Effector CD8-positive, alpha-beta T cell (primary cell): Measurements from ENCODE around the gene NEURL1.

Experiments used
- DNase-seq: peaks from one replicate; lab custom pipeline; 2025; lab: John Stamatoyannopoulos, UW

The NEURL1 gene

DNA sequence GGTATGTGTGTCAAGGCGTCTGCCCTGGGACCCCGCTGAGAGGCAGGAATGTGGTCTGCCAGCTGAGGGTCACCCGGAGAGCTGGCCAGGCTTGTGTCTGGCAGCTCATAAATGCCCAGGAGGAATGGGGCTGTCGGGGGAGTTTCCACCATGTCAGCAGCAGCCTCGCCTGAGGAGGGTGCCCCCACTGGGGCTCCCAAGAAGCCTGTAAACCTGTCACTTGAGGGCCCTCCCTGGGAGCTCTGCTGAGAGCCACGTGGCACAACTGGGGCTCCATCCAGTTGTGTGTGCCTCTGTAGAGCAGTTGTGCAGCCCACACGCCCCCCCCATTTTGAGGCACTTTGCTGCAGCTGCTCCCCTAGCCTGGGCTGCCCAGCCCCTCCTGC, 70.6 kb downstream of the NEURL1 start:
- DNase-seq, result no peak

DNA sequence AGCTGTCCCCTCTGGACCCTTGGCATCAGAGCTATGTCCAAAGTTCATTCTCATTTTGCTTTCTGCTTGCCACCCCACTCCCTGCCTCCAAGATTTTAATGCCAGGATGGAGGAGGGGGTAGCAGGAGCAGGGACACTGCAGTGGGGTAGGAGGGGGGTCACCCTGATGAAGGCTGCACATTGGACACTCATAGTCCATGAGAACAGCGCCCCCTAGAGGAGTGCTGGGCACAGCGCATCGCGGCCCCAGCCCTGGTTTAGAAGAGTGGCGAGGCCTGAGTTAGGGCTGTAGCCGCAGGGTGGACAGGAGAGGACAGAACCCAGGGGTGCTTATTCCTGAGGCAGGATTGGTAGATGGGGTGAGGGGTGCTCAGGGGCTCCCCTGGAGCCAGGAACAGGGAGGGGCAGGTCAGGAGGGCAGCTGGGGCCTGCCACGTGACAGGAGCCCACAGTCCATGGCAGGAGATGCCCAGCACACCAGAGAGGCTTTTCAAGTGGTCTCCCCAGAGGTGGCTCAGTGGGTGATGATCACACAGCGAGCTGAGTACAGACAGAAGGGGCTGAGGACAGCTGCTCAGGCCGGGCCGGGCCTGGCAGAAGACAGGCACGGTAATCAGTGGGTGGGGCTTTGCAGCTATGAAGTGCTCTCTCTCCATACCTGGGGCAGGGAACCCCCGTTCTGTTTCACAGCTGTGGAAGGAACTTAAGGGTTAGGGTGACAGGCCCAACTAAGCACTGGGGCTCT, 71.4 kb downstream of the NEURL1 start:
- DNase-seq, result peak; percentile 4

DNA sequence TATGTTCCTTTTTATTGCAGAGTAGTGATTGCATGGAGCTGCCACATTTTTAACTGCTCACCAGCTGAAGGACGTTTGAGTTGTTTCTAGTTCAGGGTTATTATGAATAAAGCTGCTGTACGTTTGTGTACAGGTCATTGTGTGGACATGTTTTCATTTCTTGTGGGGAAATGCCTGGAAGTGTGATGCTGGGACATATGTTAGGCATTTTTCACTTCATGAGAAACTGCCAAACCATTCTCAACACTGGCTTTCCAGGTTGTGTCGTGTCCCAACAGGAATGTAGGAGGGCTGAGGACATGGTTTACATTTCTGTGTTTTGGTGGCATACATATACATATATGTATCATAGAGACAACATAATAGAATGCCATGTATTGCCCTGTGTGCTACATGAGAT, 73.0 kb downstream of the NEURL1 start:
- DNase-seq, result no peak

DNA sequence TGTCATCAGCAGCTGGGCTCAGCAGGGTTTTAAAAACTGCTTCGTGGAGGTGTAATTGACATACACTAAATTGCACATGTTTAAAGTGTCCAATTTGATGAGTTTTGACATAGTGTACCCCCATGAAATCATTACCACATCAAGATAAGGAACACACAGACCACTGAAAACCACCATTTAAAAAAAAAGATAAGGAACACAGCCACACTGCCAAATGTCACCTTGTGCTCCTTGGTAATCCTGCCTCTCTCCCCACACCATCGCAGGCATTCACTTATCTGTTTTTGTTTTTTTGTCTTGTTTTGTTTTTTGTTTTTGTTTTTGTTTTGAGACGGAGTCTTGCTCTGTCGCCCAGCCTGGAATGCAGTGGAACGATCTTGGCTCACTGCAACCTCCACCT, 75.0 kb downstream of the NEURL1 start:
- no peak for DNase-seq

DNA sequence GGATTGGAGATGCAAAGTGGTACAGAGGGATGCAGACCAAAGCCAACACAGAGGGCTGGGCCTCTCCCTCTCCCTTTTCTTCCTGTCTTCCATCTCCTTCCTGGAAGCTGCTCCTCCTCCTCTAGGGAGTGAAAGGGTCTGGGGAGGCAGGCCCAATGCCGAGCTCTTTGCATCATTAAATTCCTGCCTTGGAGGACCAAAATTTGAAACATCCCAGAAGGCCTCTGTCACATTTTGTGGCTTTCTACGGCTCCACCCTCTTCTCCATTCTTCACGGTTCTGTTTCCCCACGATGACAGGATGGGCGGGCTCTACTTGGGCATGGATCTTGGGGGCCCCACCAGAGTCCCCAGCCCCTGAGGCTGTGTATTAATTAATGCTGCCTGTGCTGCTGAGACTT, 76.4 kb downstream of the NEURL1 start:
- no peak for DNase-seq

DNA sequence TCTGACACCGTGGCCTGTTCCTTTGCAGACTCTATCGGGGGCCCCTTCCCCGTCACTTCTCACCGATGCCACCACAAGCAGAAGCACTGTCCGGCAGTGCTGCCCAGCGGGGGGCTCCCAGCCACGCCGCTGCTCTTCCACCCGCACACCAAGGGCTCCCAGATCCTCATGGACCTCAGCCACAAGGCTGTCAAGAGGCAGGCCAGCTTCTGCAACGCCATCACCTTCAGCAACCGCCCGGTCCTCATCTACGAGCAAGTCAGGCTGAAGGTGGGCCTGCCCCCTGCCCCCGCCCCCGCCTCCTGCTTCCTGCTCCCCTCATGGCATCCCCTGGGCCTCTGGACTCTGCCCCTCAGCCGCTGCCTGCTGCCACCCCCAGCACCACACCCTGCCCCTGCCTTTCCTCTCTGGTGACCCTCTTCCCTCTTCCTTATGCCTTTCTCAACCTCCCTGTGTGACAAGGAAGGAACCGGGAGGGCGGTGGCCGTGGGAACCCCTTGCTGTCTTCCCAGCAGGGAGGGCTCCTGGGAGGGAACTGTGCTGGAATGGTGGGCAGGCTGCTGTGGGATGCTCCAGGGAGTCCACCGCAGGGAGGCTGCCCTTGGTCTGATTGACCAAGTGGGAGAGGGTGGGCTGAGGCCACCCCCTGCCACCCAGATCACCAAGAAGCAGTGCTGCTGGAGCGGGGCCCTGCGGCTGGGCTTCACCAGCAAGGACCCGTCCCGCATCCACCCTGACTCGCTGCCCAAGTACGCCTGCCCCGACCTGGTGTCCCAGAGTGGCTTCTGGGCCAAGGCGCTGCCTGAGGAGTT, 77.5 kb downstream of the NEURL1 start:
- DNase-seq, result no peak

DNA sequence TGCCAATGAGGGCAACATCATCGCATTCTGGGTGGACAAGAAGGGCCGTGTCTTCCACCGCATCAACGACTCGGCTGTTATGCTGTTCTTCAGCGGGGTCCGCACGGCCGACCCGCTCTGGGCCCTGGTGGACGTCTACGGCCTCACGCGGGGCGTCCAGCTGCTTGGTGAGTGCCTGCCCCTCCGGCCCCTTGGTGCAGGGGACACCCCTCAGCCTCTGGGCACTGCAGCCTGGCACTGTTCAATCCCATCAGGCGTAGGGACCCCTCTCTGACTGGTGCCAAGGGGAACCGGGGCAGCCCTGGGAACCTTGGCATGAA, 78.1 kb downstream of the NEURL1 start:
- DNase-seq, result no peak

DNA sequence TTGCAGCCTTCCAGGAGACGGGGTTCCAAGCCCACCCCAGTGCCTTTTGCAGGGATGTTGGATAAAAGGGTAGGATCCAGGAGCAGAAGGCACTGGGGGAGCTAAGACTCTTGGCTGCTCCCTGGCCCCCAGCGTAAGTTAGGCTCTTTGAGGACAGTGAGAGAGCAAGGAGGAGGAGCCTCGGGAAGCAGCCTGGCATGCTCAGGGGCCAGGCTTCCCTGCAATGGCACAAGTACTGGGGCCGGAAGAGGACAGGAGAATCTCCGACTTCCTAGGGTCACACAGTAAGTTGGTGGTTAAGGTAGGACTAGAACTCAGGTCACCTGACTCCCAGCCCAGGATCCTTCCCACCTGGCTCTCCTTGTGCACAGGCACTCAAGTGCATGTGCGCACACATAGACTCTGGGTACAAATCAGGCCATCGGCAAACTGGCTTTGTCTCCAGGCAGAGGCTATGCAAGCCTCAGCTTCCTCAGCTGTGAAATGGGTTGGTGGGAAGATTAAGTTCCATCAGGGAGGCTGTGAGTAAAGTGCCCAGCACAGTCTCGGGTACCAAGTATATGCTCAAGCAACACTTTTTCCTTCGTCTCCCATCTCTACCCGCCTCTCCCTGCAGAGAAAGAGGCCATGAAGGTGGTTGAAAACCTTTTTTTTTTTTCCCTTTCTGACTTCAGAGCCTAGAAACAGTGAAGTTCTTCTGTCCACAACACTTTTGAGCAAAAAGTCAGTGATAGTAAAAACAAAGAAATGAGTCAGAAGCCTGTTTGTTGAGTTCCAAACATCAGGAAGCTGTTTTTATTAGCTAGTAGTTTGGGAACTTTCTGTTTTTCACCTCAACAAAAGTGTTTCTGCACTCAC, 79.1 kb downstream of the NEURL1 start:
- no peak for DNase-seq

DNA sequence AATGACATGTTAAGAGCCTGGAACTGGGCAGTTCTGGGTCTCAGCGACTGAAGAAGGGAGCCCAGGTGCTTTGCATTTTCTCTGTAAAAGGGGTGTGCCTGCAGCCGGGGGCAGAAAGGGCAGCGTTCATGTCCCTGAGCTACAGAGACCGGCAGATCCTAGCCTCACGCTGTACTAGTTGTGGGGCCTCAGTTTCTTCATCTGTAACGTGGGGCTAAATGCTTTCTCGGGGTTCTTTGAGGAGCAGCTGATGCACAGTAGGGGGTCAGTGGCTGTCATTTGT, 79.6 kb downstream of the NEURL1 start:
- DNase-seq, result no peak

DNA sequence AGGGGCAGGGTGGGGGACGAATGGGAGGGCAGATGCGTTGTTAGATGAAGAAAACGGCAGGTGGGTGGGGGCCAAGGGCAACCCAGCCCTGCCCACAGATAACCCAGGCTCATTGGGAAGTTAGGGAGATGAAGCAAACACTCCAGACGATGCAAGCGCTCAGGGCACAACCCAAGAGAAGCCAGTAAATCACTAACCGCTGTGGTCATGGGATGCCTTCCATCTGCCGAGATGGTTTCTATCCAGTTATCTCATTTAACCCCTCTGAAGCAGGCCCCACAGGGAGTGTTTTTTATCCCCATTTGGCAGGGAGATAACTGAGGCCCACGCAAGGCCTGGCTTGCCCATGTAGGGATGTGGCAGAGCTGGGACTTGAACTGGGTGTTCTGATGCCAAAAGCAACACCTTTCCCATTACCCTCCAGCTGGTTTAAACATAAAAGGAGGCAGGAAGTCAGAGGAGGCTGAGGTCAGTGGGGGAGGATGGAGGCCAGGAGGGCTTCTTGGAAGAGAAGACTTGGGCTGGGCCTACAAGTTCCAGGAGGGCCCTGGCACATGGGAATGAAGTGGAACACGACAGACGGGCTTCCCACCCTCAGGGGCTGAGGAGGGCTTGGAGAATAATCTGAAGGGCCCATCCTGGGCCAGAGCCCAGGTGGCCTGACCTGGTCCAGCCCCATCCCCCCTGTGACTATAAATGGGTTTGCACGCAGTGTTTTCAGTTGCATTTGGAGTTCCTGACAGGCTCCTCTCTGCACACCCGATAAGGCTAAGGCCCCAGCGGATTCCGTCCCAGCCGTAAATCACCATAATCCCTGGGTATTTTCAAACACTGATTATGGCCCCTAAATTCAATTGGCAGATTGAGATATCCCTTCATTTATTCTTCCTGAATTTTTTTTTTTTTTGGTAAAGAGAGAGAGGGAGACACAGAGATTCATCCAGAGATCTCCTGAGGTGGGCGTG, 80.9 kb downstream of the NEURL1 start:
- no peak for DNase-seq

DNA sequence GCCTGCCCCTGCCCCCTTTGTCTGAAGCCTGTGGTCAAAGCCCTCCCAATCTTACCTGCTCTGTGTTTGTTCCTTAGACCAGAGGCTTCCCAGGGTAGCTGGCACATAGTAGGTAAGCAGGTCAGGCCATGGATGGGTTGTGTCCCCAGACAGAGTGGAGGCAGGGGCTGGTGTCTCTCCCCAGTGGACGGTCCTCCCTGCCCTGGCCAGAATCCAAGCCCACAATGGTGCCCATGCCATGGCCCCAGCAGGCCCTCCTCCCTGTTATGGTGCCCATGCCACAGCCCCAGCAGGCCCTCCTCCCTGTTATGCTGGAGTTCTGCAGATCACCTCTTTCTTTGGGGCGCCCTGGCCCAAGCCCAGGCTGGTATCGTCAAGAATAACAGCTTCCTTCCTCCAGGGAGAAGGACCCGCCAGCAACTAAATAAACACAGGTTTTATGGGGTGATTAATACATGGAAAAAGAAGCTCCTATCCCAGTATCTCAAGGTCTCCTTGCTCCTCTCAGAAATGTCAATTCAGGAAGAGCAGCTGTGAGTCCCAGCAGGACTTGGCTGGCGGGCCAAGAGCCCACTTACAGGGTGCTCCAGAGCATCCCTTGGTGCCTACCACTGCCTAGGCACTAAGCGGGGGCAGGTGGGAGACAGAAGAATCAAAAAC, 82.0 kb downstream of the NEURL1 start:
- DNase-seq, result no peak

DNA sequence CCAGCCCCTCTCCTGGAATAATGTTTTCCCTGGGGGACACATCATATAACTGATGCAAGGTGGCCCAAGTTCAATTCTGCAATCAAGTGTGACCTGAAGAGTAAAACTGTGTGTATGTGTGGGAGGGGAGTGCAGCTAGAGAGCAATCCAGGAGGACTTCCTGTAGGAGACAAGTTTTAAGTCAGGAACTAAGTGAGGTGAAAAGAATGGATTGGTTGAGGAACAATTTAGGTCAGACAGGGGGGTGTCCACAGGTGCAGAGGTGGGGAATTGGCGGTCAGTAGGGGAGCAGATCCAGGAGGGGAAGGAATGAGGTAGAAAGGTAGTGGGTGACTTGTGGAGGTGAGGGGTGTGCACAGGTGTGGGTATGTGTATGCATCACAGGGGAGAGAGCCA, 82.6 kb downstream of the NEURL1 start:
- no peak for DNase-seq

DNA sequence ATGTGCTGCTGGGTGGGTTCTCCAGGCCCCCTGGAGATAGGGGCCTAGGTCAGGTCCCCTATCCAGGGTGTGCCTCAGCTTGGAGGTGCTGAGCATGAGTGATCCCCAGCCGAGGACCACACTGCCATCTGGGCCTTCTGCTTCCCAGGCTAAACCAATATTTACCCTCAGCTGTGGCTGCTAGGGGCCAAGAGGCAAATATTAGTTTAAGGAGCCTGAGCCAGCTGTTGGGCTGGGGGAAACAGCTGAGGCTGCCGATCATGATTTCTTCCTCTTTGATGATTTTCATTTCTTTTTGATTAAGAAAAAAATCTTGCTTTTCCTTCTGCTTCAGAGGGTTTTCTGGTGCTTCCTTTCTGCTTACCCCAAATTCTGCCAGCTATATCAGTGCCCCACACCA, 83.4 kb downstream of the NEURL1 start:
- no peak for DNase-seq

DNA sequence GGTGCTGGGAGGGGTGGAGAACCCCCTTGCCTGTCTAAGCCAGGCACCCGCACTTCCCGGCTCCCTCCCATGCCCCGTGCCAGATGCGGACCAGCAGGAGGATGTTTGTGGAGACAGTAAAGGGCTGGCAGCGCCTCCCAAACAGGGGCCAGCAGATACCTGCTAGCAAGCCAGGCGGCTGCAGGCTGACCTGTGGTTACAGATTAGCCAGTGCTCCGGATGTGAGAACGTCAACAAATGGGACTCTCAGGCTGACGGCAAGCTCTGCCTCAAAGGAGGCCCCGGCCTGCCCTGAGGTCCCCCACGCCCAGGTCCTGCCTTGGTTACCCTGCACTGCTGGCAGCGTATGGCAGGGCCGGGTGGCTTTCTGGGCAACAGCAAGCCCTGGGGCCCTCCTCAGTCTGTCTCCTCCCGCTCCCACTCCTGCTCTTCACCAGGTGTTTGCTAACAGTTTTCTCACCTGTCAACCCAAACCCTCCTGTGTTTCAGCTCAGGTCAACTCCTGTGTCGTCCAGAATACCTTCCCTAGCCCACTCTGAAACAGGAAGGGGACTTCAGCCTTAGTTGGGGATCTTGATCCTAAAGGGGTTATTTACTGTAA, 85.4 kb downstream of the NEURL1 start:
- DNase-seq, result no peak

DNA sequence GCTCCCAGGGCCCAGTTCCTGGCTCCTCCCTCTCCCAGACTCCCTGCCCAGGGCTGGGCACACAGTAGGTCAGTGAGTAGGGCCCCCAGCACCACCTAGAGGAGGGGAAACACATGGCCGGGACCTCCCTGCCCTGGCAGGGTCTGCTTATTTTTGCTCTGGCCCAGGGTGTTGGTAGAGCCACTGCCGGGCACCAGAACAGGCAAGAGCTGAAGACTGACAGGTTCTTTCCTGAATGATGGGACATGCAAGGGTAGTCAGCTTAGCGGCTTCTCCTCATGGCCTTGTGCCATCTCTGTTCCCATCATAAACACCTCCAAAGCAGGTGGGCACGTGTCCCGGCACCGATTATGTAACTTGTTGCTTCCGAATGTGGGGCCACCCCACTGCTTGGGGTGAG, 86.5 kb downstream of the NEURL1 start:
- no peak for DNase-seq

DNA sequence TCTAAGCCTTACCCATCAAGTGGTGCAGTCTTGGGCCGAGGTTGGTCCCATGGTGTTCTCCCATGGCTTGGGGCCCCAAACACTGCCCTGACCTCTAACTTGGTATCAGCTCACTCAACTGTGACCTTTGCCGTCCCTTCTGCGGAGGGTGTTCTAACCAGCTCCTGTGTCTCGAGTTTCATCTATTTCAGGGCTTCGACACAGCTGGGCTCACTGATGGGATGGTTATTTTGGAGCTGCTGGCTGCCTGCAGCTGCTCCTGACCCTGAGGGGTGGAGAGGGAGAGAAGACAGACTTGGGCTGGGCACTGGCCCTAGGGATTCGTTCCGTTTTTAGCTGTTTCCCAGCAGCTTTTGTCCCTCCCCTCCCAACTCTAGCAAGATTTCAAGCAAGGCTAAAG, 86.9 kb downstream of the NEURL1 start:
- no peak for DNase-seq

DNA sequence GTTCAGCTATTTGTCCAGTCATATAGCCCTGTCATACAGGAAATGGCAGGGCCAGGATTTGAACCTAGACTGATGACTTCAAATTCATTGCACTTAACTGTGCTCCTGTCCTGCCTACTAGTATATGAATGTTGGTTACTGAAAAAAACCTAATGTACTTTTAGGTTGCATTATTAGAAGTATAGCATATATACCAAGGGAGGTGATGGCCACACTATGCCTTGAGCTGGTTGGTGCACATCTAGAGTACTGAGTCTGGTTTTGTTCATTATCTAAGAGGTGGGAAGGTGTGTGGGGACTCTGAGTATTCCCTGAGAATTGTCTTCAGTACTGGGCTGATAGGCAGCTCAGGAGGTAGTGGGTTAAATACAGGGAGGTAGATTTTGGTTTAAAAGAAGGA, 88.0 kb downstream of the NEURL1 start:
- no peak for DNase-seq

DNA sequence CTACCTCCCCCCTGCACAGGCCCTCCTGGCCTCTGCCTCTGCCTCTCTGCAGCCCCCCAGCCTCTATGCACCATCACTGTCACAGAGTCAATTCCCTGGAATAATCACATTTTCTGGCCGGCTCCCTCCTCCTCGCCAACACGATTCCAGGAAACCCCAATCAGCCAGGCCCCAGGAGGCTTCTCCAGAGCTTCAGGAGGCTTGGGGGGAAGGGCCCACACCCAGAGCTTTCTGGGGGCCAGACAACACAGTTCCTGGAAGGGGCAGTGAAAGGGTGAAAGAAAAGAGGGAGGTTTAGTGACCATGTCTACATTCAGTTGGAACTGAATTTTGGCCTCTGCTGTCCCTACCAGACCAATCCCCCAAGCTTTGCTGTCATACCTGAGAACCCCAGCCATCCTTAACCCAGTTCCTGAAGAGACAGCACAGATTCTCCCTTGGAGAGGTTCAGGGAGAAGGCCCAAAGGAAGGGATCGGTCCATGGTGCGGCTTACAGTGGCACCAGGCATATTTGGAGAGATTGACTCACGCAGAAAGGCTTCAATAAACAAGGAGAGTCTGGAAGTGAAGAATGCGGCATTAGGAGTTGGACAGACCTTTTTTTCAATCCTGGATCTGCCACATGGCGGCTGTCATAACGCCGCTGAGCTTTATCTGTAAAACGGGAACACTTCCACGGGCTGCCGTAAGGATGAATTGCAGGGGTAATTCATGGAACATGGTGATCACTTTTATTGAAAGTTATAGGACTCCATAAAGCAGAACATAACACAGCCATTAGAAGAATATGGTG, 89.0 kb downstream of the NEURL1 start:
- no peak for DNase-seq

DNA sequence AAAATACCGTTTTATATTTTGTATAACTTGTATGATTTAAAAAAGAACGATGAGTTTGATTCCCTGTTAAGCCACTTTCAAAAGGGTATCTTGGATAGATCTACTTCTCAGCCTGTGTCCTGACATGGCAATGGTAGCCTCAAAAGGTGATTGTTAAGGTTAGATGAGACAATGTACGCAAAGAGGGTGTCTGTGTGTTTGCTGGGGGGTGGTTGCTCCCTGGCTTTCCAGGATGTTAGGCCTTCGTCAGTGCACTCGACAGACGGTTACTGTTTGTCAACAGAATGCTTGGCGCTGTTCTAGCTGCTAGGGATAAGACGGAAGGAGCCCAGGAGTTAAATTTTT, 90.3 kb downstream of the NEURL1 start:
- DNase-seq, result no peak
